DND-41 (cell line): ENCODE measurements around the gene MGAT4C.

Experiments
- EZH2 ChIP-seq: IDR thresholded peaks from 3 replicates; pipeline ENCODE4 v1.6.1; 2012; ENCODE audit warnings: borderline replicate concordance, low read depth, mild to moderate bottlenecking, moderate library complexity, low read length, inconsistent platforms; ENCODE audit not compliant: severe bottlenecking
- TF ChIP-seq, protein P1 (sequence below): IDR thresholded peaks from 2 replicates; pipeline ENCODE4 v1.5.1; 2012; ENCODE audit warnings: borderline replicate concordance, low read length, moderate library complexity, mild to moderate bottlenecking; ENCODE audit not compliant: poor library complexity, severe bottlenecking; ENCODE audit errors: extremely low read depth

DNA sequence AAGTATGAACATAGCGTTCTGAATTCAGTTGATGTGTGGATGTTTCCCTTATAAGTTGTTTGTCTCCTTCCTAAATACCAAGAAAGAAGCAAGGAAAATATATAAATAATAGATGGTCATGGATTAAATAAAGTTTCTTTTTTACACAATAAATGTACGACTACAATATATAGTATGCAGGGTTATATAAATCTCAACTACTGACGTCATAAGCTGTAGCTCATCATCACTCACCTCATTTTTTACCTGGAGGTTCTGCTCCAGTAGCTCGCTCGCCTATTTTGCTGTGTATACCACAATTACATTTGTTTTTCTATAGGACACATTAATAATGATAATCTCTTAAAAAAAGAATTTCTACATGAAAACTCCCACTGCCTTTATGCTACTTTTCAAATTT is 272.6 kb downstream of the MGAT4C start:
- TF ChIP-seq, protein P1, sequence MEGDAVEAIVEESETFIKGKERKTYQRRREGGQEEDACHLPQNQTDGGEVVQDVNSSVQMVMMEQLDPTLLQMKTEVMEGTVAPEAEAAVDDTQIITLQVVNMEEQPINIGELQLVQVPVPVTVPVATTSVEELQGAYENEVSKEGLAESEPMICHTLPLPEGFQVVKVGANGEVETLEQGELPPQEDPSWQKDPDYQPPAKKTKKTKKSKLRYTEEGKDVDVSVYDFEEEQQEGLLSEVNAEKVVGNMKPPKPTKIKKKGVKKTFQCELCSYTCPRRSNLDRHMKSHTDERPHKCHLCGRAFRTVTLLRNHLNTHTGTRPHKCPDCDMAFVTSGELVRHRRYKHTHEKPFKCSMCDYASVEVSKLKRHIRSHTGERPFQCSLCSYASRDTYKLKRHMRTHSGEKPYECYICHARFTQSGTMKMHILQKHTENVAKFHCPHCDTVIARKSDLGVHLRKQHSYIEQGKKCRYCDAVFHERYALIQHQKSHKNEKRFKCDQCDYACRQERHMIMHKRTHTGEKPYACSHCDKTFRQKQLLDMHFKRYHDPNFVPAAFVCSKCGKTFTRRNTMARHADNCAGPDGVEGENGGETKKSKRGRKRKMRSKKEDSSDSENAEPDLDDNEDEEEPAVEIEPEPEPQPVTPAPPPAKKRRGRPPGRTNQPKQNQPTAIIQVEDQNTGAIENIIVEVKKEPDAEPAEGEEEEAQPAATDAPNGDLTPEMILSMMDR: no peak
- no peak for TF ChIP-seq EZH2
